Activated CD4-positive, alpha-beta T cell treated with anti-CD3 and anti-CD28 coated beads, Interleukin-2, Interleukin-6, amounts not matched to agents 100 ng/mL and 50 ng/mL, durations not matched to agents 16 hours and 8 hours (primary cell): ENCODE results near the gene CLIC5.
A peak's percentile ranks its signal among the peaks of the same experiment; 100 is the strongest.

Source experiments
- DNase-seq: peaks from one replicate; pipeline ENCODE4 v3.0.0-alpha.2; 2020

Gene CLIC5

GRCh38 chr6:46032110-46032998, 16.7 kb upstream of the CLIC5 start:
- no peak for DNase-seq

- no peak for DNase-seq
Observed at GRCh38 chr6:46029602-46030001, 13.9 kb upstream of the CLIC5 start.

GRCh38 chr6:46026307-46026706, 10.6 kb upstream of the CLIC5 start:
- DNase-seq, result no peak

- DNase-seq, result no peak
Observed at GRCh38 chr6:46025573-46025972, 9.9 kb upstream of the CLIC5 start.

- no peak for DNase-seq
Observed at GRCh38 chr6:46024124-46024769, 8.6 kb upstream of the CLIC5 start.

- DNase-seq, result no peak
Observed at GRCh38 chr6:46023216-46023915, 7.7 kb upstream of the CLIC5 start.

- peak; percentile 58 for DNase-seq
Observed at GRCh38 chr6:46022106-46022948, 6.7 kb upstream of the CLIC5 start.

GRCh38 chr6:46017726-46018125, 2.1 kb upstream of the CLIC5 start:
- DNase-seq, result no peak

- no peak for DNase-seq
Observed at GRCh38 chr6:46016063-46016608, 476 bp upstream of the CLIC5 start.

- DNase-seq, result peak; percentile 31
Observed at GRCh38 chr6:46014511-46015118, 1.0 kb downstream of the CLIC5 start.

- peak; percentile 25 for DNase-seq
Observed at GRCh38 chr6:46014046-46014445, 1.6 kb downstream of the CLIC5 start.

GRCh38 chr6:46013639-46014038, 2.0 kb downstream of the CLIC5 start:
- DNase-seq, result peak; percentile 15

GRCh38 chr6:46012834-46013233, 2.8 kb downstream of the CLIC5 start:
- peak; percentile 19 for DNase-seq

GRCh38 chr6:46011188-46012085, 4.2 kb downstream of the CLIC5 start:
- peak; percentile 88 for DNase-seq

GRCh38 chr6:46010771-46011170, 4.9 kb downstream of the CLIC5 start:
- no peak for DNase-seq

- DNase-seq, result no peak
Observed at GRCh38 chr6:46010270-46010669, 5.4 kb downstream of the CLIC5 start.

GRCh38 chr6:46002264-46002663, 13.4 kb downstream of the CLIC5 start:
- DNase-seq, result no peak

- no peak for DNase-seq
Observed at GRCh38 chr6:46000905-46001304, 14.8 kb downstream of the CLIC5 start.

GRCh38 chr6:45998524-45998923, 17.1 kb downstream of the CLIC5 start:
- DNase-seq, result no peak

- DNase-seq, result no peak
Observed at GRCh38 chr6:45997875-45998506, 17.7 kb downstream of the CLIC5 start.
